Panc1 (cell line): ENCODE results near the gene ENTPD1.

Experiments used
- CTCF ChIP-seq: fragments of 450-650 bp; IDR thresholded peaks from 2 replicates; pipeline ENCODE4 v1.5.1; 2017; ENCODE audit warnings: mild to moderate bottlenecking
- REST ChIP-seq, 2 experiments: IDR thresholded peaks; 2 replicates each; pipeline ENCODE4 v1.6.1; 2011 to 2012; ENCODE audit warnings: low read depth in 2 of 2, control low read depth in 1 of 2, low read length in 1 of 2, mild to moderate bottlenecking in 1 of 2, moderate library complexity in 1 of 2; ENCODE audit not compliant: insufficient read depth in 1 of 2
- SIN3A ChIP-seq: IDR thresholded peaks from 2 replicates; pipeline ENCODE4 v1.6.1; 2012; ENCODE audit warnings: low read depth, mild to moderate bottlenecking, low read length, moderate library complexity, borderline replicate concordance; ENCODE audit not compliant: insufficient read depth

- TF ChIP-seq REST (IDR thresholded peaks at IDR 0.05; ENCODE audit: insufficient read depth in 1 of 2, low read depth in 2 of 2, low read length in 1 of 2) (no peak), SIN3A (no peak), CTCF (no peak)
These were observed at the start of gene ENTPD1 for GRCh38 chr10:95756041-95756761.
